ENCODE data around the gene ROR2. TPM values are rescaled to one million over a fixed set of nuclear protein-coding genes. Genes with fewer than 3 reads are reported as not detected.

Gene ROR2
- total and polyA plus RNA-seq, 2 of the 13 experiments (the other 11 are each of a cell fraction or from before 2014, with no cell fraction given), result not detected

GRCh38 chr9:91787931-91788330 is 162.1 kb downstream of the ROR2 start:
- peaks cover 5 to 11% of the 10 kb centered on the region in 2 experiments; a peak in 2 of 5 replicates for H3K27me3 ChIP-seq (ENCODE audit: control insufficient read depth in 1 of 2, insufficient read depth in 2 of 2, low read length in 2 of 2)

More at GRCh38 chr9:91787931-91788330, 162.1 kb downstream of the ROR2 start:
- in situ Hi-C loops (cut with HindIII; ENCODE audit: extremely low pct_ligation_motif_present, low pct_unique_long_range_greater_than_20kb) (no loop called here), intact Hi-C loops (cut with micrococcal nuclease; ENCODE audit: unreplicated experiment) (no loop called here)
- no peaks in the 10 kb centered on the region for H3K4me1 ChIP-seq (ENCODE audit: insufficient read depth, low read length)
- ChIA-PET POLR2A (no interaction called here), CTCF (ENCODE audit: low intra/inter-chr PET ratio, low total read pairs) (no interaction called here)
- H2AFZ ChIP-seq (ENCODE audit: low read length), result no peak overlapping the region
- no TSS peak for BruUV-seq (replicated peaks)
- no peaks in the 10 kb centered on the region for H3K79me2 ChIP-seq (ENCODE audit: insufficient read depth, low read length)
- H3K9ac ChIP-seq (ENCODE audit: insufficient read depth, low read depth, low read length), result no peak overlapping the region
- no peak overlapping the region for H3K4me3 ChIP-seq (replicated peaks in 1 of 3; ENCODE audit: insufficient read depth in 1 of 3, low read depth in 2 of 3, low read length in 3 of 3)
- no peaks in the 10 kb centered on the region for H3K36me3 ChIP-seq (replicated peaks in 1 of 2; ENCODE audit: control insufficient read depth in 1 of 2, insufficient read depth in 2 of 2, low read length in 2 of 2)
- no peaks in the 10 kb centered on the region for H3K9me3 ChIP-seq (ENCODE audit: low read length)
- H4K20me1 ChIP-seq (ENCODE audit: insufficient read depth, low read length), result no peaks in the 10 kb centered on the region
- no peak overlapping the region for H3K27ac ChIP-seq (ENCODE audit: extremely low read length, insufficient read depth, low read length)
- no peak overlapping the region for H3K4me2 ChIP-seq (ENCODE audit: low read depth, low read length)
- DNase-seq (ENCODE audit: low spot score), result no peak
- TF ChIP-seq SSRP1 (CRISPR knock-in tag; IDR thresholded peaks at IDR 0.05), result no peak
- TF ChIP-seq ATF5 (CRISPR knock-in tag; IDR thresholded peaks at IDR 0.05; ENCODE audit: low read depth), result no peak
- no peak for TF ChIP-seq RFX1 (IDR thresholded peaks at IDR 0.05)
- no peak for TF ChIP-seq MED1 (CRISPR knock-in tag; IDR thresholded peaks at IDR 0.05)
- TF ChIP-seq HES4 (CRISPR knock-in tag; IDR thresholded peaks at IDR 0.05; ENCODE audit: borderline replicate concordance), result no peak
- TF ChIP-seq ZNF326 (CRISPR knock-in tag; IDR thresholded peaks at IDR 0.05; ENCODE audit: borderline replicate concordance), result no peak
- no peak for TF ChIP-seq KLF11 (CRISPR knock-in tag; IDR thresholded peaks at IDR 0.05)
- TF ChIP-seq POGK (CRISPR knock-in tag; conservative IDR thresholded peaks at IDR 0.05), result no peak
- TF ChIP-seq ZNF431 (CRISPR knock-in tag; IDR thresholded peaks at IDR 0.05; ENCODE audit: borderline replicate concordance, low read depth), result no peak
- FAIRE-seq, result no peak
- ATAC-seq, result no peak
